KMS-11 (cell line): ENCODE results near the gene SAMM50.

Experiments
- H2AFZ ChIP-seq: fragments of 200-600 bp; sonication (generic); 2 replicates; pipeline ENCODE4 v1.6.1; 2016; ENCODE audit warnings: antibody characterized with exemption, mixed run types, low read depth
- H3K27ac ChIP-seq: fragments of 200-600 bp; sonication (generic); 2 replicates; pipeline ENCODE4 v1.6.1; 2016; ENCODE audit warnings: mild to moderate bottlenecking, mixed run types
- H3K27me3 ChIP-seq: fragments of 200-600 bp; sonication (generic); 2 replicates; pipeline ENCODE4 v1.6.1; 2017; ENCODE audit warnings: mild to moderate bottlenecking, low read depth, mixed run types, moderate library complexity; ENCODE audit not compliant: insufficient read depth
- H3K36me3 ChIP-seq: fragments of 200-600 bp; sonication (generic); 2 replicates; pipeline ENCODE4 v1.6.1; 2017; ENCODE audit warnings: mild to moderate bottlenecking, mixed run types; ENCODE audit not compliant: insufficient read depth
- H3K4me1 ChIP-seq: fragments of 200-600 bp; sonication (generic); 2 replicates; pipeline ENCODE4 v1.6.1; 2016; ENCODE audit warnings: mild to moderate bottlenecking, low read depth, mixed run types; ENCODE audit not compliant: poor library complexity, severe bottlenecking
- H3K4me2 ChIP-seq: fragments of 200-600 bp; sonication (generic); 2 replicates; pipeline ENCODE4 v1.7.0; 2016; ENCODE audit warnings: mild to moderate bottlenecking, mixed run types
- H3K4me3 ChIP-seq: fragments of 200-600 bp; sonication (generic); IDR thresholded peaks from 2 replicates; pipeline ENCODE4 v1.6.1; 2017; ENCODE audit warnings: low read depth, low read length, mixed read lengths; ENCODE audit not compliant: insufficient read depth
- H3K79me2 ChIP-seq: fragments of 200-600 bp; sonication (generic); 2 replicates; pipeline ENCODE4 v1.6.1; 2016; ENCODE audit warnings: low read depth, mixed run types; ENCODE audit not compliant: insufficient read depth
- H3K9ac ChIP-seq: fragments of 200-600 bp; sonication (generic); 2 replicates; pipeline ENCODE4 v1.6.1; 2016; ENCODE audit warnings: mild to moderate bottlenecking, mixed run types
- H4K20me1 ChIP-seq: fragments of 200-600 bp; sonication (generic); 2 replicates; pipeline ENCODE4 v1.6.1; 2016; ENCODE audit warnings: mild to moderate bottlenecking, mixed run types; ENCODE audit not compliant: insufficient read depth
- CTCF ChIP-seq: fragments of 200-600 bp; sonication (generic); conservative IDR thresholded peaks from 2 replicates; pipeline ENCODE4 v1.6.1; 2017; ENCODE audit warnings: low read depth, mild to moderate bottlenecking, antibody characterized with exemption, low read length, moderate library complexity, mixed read lengths

Gene SAMM50

GRCh38 chr22:44039566-44040171 is 84.4 kb downstream of the SAMM50 start:
- no peaks in the 10 kb centered on the region for H4K20me1 ChIP-seq
- no peaks in the 10 kb centered on the region for H3K79me2 ChIP-seq

GRCh38 chr22:44042249-44043218 is 87.3 kb downstream of the SAMM50 start:
- Histone ChIP-seq H4K20me1 (no peaks in the 10 kb centered on the region), H3K4me2 (no peak overlapping the region), H3K4me3 (no peak overlapping the region), H3K27me3 (no peaks in the 10 kb centered on the region), H3K79me2 (no peaks in the 10 kb centered on the region), H3K36me3 (no peaks in the 10 kb centered on the region), H3K4me1 (peaks cover 5% of the 10 kb centered on the region), H2AFZ (no peak overlapping the region), H3K9ac (no peak overlapping the region), H3K27ac (no peak overlapping the region)
- no peak for TF ChIP-seq CTCF

More at GRCh38 chr22:44039566-44040171, 84.4 kb downstream of the SAMM50 start:
- Histone ChIP-seq H3K36me3 (no peaks in the 10 kb centered on the region), H3K27me3 (no peaks in the 10 kb centered on the region), H3K9ac (no peak overlapping the region), H2AFZ (no peak overlapping the region), H3K4me1 (no peaks in the 10 kb centered on the region), H3K4me2 (no peak overlapping the region), H3K27ac (no peak overlapping the region), H3K4me3 (no peak overlapping the region)
- no peak for TF ChIP-seq CTCF

- no peaks in the 10 kb centered on the region for H3K27me3 ChIP-seq
- H3K4me1 ChIP-seq, result peaks cover 14% of the 10 kb centered on the region
- no peak overlapping the region for H3K4me2 ChIP-seq
- H3K4me3 ChIP-seq, result no peak overlapping the region
- H2AFZ ChIP-seq, result no peak overlapping the region
- H3K79me2 ChIP-seq, result peaks cover 11% of the 10 kb centered on the region; the same call in 1 of the 2 replicates
- H3K36me3 ChIP-seq, result no peaks in the 10 kb centered on the region
- H3K27ac ChIP-seq, result no peak overlapping the region
- no peak for TF ChIP-seq CTCF
- H4K20me1 ChIP-seq, result no peaks in the 10 kb centered on the region
- H3K9ac ChIP-seq, result no peak overlapping the region
Measured at GRCh38 chr22:44045145-44045544, 89.9 kb downstream of the SAMM50 start.
